GM19372 (cell line): ENCODE measurements around the gene EGR4.

Experiments used
- ATAC-seq: cut with Tn5 transposase; IDR thresholded peaks from one replicate; pipeline ENCODE4 v1.9.1; 2021; ENCODE audit warnings: mild to moderate bottlenecking, low read depth, moderate library complexity; ENCODE audit not compliant: unreplicated experiment

The EGR4 gene

DNA sequence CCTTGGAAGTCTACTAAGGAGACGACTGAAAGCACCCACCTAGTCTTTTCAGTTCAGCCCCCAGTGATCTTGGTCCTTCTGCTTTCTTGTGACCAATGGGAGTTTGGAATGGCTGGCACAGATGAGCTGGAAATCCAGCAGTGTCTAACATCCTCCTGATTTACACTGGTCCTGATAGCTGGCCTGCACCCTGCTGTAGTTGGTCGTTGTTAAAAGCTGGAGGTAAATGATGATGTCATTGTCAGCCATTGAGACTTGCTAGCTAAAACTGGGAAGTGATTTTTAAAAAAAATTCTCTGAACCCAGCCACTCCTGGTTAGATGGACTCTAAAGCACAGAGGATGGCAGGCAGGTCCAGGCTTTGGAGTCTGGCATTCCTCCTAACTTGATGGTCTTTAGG lies 39.9 kb downstream of the EGR4 start:
- no peak for ATAC-seq

DNA sequence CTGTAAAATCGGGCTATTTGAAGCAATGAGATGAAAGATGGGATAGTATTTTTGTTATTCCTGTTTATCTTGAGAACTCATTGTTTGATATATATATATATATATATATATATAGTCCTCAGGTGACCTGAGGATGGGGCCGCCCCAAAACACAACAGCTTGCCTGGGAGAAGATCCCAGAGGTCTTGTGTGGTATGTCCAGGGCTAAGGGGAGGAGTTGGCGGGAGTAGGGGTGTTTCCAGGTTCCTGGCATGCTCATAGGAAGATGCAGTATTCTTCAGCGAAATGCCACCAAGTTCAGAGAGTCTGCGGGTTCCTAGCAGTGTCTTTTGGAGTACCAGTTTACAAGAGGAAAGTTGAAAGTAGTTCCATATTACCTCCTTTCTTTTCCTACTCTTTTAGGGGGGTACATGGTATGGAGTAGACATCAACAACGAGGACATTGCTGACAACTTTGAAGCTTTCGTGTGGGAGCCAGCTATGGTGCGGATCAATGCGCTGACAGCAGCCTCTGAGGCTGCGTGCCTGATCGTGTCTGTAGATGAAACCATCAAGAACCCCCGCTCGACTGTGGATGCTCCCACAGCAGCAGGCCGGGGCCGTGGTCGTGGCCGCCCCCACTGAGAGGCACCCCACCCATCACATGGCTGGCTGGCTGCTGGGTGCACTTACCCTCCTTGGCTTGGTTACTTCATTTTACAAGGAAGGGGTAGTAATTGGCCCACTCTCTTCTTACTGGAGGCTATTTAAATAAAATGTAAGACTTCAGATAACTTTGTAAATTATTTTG lies 40.9 kb downstream of the EGR4 start:
- ATAC-seq, result no peak

DNA sequence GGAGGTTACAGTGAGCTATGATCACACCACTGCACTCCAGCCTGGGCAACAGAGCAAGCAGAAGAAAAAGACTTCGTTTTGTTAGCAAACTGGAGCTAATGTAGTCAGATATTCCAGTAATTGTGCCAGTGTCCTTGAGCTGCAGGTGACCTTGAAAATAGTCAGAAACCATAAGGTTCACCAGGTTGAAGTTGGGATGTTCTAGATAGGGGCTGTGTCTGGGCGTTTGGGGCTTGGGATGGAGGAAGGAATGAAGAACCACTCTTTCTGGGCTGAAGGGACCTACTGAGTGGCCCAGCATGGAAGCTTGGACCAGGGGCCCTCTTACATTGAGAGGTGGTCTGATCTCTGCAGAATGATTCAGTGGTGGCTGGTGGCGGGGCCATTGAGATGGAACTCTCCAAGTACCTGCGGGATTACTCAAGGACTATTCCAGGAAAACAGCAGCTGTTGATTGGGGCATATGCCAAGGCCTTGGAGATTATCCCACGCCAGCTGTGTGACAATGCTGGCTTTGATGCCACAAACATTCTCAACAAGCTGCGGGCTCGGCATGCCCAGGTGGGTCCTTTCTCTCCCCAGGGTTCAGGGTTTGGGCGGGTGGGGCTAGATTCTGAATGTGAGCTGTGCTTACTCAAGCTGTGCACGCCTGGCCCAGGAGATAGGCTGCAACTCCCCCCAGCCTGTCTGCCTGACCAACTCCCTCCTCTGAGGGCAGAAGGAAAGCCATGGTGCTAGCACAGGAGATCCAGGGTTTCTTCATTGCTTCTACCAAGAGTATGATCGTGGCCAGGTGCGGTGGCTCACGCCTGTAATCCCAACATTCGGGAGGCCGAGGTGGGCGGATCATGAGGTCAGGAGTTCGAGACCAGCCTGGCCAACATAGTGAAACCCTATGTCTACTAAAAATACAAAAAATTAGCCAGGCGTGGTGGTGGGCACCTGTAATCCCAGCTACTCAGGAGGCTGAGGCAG lies 42.2 kb downstream of the EGR4 start:
- ATAC-seq, result no peak

DNA sequence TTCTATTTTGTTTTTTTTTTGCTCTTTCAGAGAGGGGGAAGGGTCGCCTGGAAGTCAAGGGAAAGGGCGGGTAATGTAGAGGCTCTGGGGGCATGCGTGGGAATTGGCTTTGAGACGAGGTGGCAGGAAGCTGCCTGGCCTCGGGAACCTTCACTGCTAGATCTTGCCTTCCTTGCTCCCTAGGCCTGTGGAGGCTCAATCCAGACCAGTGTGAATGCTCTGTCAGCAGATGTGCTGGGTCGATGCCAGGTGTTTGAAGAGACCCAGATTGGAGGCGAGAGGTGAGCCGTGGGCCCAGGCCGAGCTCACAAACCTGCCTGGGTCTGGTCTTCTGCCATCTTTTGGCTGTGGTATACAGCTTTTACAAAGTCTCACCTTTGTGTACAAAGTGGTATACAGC lies 43.7 kb downstream of the EGR4 start:
- no peak for ATAC-seq

DNA sequence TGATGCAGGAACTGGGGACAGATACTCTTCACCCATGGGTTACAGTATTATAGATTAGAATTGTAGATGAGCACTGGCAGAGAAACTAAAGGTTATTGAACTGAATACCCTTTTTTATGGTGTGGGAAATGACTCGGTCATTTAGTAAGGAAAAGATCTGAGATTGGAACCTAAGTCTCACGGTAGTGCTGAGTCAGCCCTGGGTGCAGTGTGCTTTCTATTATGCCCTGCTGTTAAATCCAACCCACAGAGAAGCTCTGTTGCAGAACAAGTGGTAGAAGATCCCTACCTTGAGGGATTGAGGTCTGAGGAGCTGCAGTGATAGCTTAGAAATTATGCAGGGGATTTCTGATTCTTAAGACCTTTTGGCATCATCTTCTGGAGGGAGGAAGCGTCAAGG lies 46.5 kb downstream of the EGR4 start:
- no peak for ATAC-seq

DNA sequence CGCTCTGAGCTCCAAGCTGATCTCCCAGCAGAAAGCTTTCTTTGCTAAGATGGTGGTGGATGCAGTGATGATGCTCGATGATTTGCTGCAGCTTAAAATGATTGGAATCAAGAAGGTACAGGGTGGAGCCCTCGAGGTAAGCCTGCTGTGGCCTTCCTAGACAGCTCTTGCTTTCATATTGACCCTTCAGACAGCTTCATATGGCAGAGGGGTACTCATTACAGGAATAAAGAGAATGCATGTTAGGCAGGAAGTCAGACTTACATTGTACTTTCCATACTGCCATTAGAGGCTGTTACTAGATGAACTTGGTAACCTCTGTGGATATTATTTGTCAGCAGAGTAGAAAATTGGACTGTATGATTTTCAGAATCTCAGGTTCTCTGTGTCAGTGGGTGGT lies 48.8 kb downstream of the EGR4 start:
- no peak for ATAC-seq

DNA sequence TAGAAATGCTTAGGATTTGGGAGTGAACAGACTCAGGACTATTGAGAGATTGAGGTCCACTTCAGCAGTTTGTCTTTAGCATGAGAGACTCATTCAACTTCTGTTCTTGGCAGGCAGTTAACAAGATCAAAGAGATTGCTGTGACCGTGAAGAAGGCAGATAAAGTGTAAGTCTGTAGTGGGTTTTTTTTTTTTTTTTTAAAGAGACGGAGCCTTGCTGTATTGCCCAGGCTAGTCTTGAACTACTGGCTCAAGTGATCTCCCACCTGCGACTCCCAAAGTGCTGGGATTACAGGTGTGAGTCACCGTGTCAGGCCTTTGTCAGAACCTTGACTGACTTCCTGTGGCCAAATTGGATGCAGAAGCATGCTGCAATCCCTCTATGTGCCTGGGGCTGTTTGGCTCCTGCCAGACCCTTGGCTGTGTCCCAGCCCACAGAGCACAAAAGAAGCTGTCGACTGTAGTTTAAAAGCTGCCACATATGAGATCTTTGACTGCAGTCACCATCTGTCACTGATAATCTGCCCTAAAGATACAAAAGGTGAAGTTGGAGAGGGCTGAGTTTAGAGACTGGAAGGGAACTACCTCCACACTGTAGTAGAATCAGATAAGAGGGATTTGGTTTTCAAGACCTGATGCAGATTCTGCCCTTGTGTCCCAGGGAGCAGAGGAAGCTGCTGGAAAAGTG lies 49.3 kb downstream of the EGR4 start:
- ATAC-seq, result no peak
